Hematopoietic multipotent progenitor cell treated with erythropoietin and hydrocortisone succinate and interleukin-3 and kit ligand, for 17 days (in vitro differentiated cells): Measurements from ENCODE around the gene TPO.

ENCODE experiments used
- DNase-seq: peaks from one replicate; pipeline ENCODE4 v3.0.0-alpha.2; 2015; ENCODE audit warnings: low spot score

Gene TPO

GRCh38 chr2:1451422-1451821 lies 38.2 kb downstream of the TPO start:
- no peak for DNase-seq

- no peak for DNase-seq
These were observed 40.3 kb downstream of the TPO start for GRCh38 chr2:1453561-1453960.

GRCh38 chr2:1454346-1454745 lies 41.1 kb downstream of the TPO start:
- no peak for DNase-seq

- DNase-seq = no peak
These were observed 42.2 kb downstream of the TPO start for GRCh38 chr2:1455466-1455865.

- DNase-seq = no peak
These were observed 45.2 kb downstream of the TPO start for GRCh38 chr2:1458432-1458831.

- no peak for DNase-seq
These were observed 46.5 kb downstream of the TPO start for GRCh38 chr2:1459727-1460126.

GRCh38 chr2:1460851-1461418 lies 47.7 kb downstream of the TPO start:
- no peak for DNase-seq

GRCh38 chr2:1461507-1462390 lies 48.5 kb downstream of the TPO start:
- DNase-seq = no peak

GRCh38 chr2:1462994-1463393 lies 49.7 kb downstream of the TPO start:
- no peak for DNase-seq

GRCh38 chr2:1472350-1472749 lies 59.1 kb downstream of the TPO start:
- no peak for DNase-seq

GRCh38 chr2:1476617-1477195 lies 63.4 kb downstream of the TPO start:
- no peak for DNase-seq

GRCh38 chr2:1477196-1478040 lies 64.2 kb downstream of the TPO start:
- DNase-seq = no peak

- no peak for DNase-seq
These were observed 65.3 kb downstream of the TPO start for GRCh38 chr2:1478311-1479305.

GRCh38 chr2:1479346-1479745 lies 66.1 kb downstream of the TPO start:
- no peak for DNase-seq

GRCh38 chr2:1480671-1481076 lies 67.4 kb downstream of the TPO start:
- DNase-seq = no peak

GRCh38 chr2:1481406-1482252 lies 68.4 kb downstream of the TPO start:
- DNase-seq = no peak

GRCh38 chr2:1482253-1482675 lies 69.0 kb downstream of the TPO start:
- DNase-seq = no peak

- DNase-seq = no peak
These were observed 69.7 kb downstream of the TPO start for GRCh38 chr2:1482981-1483380.

- DNase-seq = no peak
These were observed 70.3 kb downstream of the TPO start for GRCh38 chr2:1483551-1483950.
